Endothelial cell of umbilical vein (primary cell): Measurements from ENCODE around the gene TTC31.

ENCODE experiments used
- CTCF ChIP-seq, 2 donors: IDR thresholded peaks; 1 replicate in 1 of 2; 2 replicates in 1 of 2; pipeline ENCODE4 v1.5.1; 2011; ENCODE audit warnings: low read length in 2 of 2, mild to moderate bottlenecking in 2 of 2, moderate library complexity in 2 of 2, control low read depth in 1 of 2, inconsistent platforms in 1 of 2, low read depth in 1 of 2; ENCODE audit not compliant: insufficient read depth in 1 of 2; ENCODE audit errors: extremely low read depth in 1 of 2
- EZH2 ChIP-seq: IDR thresholded peaks from 2 replicates; pipeline ENCODE4 v1.6.1; 2012; ENCODE audit warnings: borderline replicate concordance, low read depth, mild to moderate bottlenecking, moderate library complexity, low read length, inconsistent platforms; ENCODE audit not compliant: severe bottlenecking
- FOS ChIP-seq: IDR thresholded peaks from 2 replicates; pipeline ENCODE4 v1.6.1; 2011; ENCODE audit warnings: mild to moderate bottlenecking, low read length, moderate library complexity, borderline replicate concordance; ENCODE audit not compliant: insufficient read depth
- GATA2 ChIP-seq: IDR thresholded peaks from 2 replicates; pipeline ENCODE4 v1.7.0; 2011; ENCODE audit warnings: low read depth, mild to moderate bottlenecking, moderate library complexity, mixed read lengths, low read length; ENCODE audit not compliant: insufficient read length, insufficient read depth
- JUN ChIP-seq: IDR thresholded peaks from 2 replicates; pipeline ENCODE4 v1.6.1; 2011; ENCODE audit warnings: borderline replicate concordance, low read depth; ENCODE audit not compliant: insufficient read length, insufficient read depth
- MAX ChIP-seq: IDR thresholded peaks from 2 replicates; pipeline ENCODE4 v1.6.1; 2011; ENCODE audit not compliant: insufficient read depth, insufficient read length
- POLR2A ChIP-seq: IDR thresholded peaks from 2 replicates; pipeline ENCODE4 v1.6.1; 2012; ENCODE audit warnings: low read depth, mild to moderate bottlenecking, control low read depth, low read length
- POLR2AphosphoS5 ChIP-seq: IDR thresholded peaks from 2 replicates; pipeline ENCODE4 v1.6.1; 2012; ENCODE audit warnings: low read depth, mild to moderate bottlenecking, control low read depth, low read length, moderate library complexity; ENCODE audit not compliant: insufficient read depth

GRCh38 chr2:74530239-74531187, 47.6 kb downstream of the TTC31 start:
- no peak for TF ChIP-seq CTCF (IDR thresholded peaks at IDR 0.05; ENCODE audit: extremely low read depth in 1 of 2, insufficient read depth in 1 of 2, low read depth in 1 of 2, low read length in 2 of 2)
- no peak for TF ChIP-seq EZH2
- no peak for TF ChIP-seq POLR2A
- TF ChIP-seq JUN, result no peak
- TF ChIP-seq FOS, result no peak
- TF ChIP-seq POLR2AphosphoS5, result no peak
- no peak for TF ChIP-seq GATA2
- TF ChIP-seq MAX, result no peak
